GM18517 (cell line): ENCODE measurements around the gene LSM14A.
"Not testable (repeated sequence)": the region's sequence is repeated elsewhere in the genome, so short reads cannot be mapped to it uniquely, and the experiment has no call there.

Source experiments
- ATAC-seq: cut with Tn5 transposase; IDR thresholded peaks from one replicate; pipeline ENCODE4 v1.9.1; 2021; ENCODE audit warnings: mild to moderate bottlenecking, moderate library complexity; ENCODE audit not compliant: unreplicated experiment

Gene LSM14A

DNA sequence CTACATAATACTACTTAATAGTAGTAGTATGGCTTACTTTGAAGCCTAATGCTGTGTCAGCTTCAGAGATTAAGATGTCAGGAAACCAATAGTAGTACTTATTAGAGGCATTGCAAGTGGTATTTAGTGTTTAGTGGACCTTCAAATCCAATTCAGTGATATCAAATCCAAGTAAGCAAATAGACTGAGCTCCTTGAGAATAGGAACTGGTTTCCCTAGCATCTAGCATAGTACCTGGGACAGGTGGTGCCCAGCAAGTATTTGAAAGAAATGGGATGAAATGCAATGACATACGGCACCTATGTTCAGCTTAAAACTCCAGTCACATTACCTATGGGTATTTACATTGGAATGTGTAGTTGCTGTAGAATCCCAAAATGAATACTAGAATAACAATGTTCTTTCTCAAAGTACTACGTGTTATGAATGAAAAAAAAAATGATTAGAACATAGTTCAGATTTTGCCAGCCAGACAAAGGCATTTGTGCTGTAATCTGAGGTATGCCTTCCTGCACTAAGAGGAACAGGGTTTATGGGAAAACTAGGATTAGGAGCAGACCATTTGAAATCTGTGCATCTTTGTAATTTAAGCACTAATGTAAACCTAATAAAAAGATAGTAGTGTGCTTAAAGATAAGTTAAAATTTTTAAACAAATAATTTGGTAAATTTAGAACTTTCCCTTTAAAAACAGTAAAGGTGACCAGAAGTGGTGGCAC is 17.1 kb downstream of the LSM14A start:
- ATAC-seq, result no peak

DNA sequence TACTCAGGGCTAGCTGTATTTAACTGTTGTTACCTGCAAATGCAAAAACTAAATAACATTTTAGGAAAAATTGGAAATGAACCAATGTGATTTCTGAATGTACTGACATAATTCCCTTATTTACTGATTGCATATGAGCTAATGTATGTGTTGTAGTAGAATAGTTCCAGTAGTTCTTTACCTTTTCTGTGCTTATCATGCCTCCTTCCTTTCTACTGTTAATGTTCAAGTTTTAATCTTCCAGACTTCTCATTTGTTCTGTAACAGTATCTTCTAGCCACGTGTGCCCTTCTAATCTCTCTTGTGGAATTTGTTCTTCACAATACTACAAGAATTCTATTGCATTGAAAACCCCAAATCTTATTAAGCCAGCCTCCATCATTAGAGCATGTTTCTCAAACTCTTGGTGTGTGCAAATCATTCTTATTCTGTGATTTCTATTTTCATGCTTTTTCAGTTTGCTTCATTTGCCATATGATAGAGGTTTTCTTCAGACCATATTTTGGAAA is 17.7 kb downstream of the LSM14A start:
- no peak for ATAC-seq

DNA sequence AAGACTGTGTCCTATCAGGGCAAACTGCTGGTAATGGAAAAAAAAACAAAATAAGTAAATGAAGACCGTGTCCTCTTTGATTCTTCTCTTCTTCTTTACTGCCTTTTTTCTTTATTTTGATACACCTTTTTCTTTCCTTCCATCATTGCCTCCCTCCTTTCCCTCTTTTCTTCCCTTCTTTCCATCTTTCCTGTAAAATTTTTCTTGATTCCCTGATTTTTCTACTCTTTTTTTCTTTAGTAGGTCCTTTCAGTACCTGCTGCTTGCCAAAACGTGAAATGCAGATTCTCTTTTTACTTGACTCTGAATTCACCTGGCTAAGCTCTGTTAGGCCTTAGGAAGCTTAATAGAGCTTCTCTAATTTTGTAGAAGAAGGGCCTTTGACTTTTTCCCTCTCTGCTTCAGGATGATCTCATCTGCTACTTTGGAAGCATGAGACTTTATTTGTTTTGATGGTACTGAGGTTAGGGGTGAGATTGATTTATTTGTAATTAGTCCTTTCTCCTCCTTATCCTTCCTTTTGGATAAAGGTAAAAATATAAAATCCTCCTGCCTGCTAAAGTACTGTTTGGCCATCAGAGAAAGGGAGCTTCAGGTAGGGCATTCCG is 19.2 kb downstream of the LSM14A start:
- ATAC-seq, result no peak

DNA sequence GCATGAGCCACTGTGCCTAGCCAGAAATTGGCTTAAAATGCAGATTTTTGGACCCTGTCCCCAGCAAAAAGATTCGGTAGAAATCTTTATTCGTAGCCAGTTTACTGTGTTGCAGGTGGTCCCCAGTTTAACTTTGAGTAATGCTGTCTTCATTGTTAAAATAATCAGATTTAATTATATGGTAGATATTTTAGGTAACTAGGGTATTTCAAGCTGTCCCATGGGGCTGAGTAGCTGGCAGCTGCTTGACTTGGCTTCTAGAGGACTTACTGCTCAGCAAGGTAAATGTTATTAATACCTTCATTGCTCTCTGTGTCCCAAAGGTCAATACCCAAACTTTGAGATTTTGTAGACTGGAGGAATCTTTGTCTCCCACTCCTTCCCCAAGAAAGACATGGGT is 21.1 kb downstream of the LSM14A start:
- ATAC-seq, result no peak

DNA sequence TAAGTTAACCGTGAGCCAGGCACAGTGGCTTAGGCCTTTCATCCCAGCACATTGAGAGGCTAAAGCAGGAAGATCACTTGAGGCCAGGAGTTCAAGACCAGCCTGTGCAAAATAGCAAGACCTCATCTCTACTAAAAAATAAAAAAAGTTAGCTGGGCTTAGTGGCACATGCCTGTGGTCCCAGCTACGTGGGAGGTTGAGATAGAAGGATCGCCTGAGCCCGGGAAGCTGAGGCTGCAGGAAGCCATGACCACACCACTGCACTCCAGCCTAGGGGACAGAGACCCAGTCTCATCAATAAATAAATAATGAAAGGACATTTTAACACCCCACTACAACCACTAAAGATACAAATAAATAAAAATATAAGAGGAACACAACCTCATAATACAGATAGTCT is 21.6 kb downstream of the LSM14A start:
- no peak for ATAC-seq

DNA sequence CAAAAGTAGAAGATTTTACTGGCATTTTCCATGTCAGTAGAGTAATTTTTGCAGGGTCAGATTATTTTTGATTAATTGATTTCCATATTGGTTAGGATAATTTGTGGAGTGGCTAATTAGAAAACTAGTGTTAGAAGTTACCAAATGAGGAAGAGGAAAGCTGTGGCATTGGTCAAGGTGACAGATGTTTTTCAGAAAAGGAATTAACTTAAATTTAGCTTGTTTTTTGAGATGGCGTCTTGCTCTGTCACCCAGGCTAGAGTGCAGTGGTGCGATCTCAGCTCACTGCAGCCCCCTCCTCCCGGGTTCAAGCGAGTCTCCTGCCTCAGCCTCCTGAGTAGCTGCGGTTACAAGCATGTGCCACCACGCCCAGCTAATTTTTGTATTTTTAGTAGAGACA is 28.8 kb downstream of the LSM14A start:
- ATAC-seq, result no peak

DNA sequence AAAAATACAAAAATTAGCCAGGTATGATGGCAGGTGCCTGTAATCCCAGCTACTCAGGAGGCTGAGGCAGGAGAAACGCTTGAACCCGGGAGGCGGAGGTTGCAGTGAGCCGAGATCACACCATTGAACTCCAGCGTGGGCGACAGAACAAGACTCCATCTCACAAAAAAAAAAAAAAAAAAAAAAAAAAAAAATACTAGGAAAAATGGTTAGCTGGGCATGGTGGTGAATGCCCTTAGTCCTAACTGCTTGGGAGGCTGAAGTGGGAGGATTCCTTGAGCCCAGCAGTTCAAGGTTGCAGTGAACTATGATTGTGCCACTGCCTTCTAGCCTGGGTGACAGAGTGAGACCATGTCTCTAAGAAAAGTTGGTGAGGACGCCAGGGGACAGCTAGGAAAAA is 33.0 kb downstream of the LSM14A start:
- not testable (repeated sequence) for ATAC-seq

DNA sequence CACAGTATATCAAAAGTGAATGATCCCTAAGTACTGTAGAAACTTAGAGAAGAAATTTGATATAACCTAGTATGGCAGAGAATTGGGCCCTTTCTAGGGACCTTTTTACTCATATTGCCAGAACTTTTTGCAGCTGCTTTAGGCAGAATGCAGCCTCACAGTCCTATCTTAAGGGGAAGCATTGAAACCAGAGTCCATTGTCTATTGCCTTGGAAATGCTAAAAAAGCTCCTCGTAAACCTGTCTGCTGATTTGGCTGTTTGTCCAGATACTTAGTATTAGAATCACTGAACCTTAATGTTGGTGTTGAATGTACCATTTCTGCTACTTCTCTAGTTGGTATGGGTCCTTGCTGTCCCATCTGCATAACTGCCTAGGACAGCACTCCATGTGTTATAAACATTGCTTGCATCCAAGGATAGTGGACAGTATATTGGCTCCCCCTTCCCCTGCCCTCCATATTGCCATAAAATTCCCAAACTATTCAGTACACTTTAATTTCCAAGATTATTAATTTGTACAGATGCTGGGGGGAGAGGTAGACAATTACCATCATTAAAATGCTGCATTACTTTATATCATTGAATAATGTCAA is 36.1 kb downstream of the LSM14A start:
- no peak for ATAC-seq

DNA sequence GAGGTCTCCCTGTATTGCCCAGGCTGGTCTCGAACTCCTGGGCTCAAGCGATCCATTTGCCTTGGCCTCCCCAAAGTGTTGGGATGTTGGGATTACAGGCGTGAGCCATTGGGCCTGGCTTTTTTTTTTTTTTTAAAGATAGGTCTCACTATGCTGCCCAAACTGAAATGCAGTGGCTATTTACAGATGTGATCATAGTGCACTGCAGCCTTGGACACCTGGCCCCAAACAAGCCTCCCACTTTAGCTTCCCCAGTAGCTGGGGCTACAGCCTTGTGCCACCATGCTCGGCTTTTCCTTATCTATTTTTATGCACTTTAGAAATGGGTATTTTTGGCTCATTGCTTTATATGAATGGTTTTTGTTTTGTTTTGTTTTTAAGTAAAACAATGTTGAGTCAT is 37.4 kb downstream of the LSM14A start:
- ATAC-seq, result no peak

DNA sequence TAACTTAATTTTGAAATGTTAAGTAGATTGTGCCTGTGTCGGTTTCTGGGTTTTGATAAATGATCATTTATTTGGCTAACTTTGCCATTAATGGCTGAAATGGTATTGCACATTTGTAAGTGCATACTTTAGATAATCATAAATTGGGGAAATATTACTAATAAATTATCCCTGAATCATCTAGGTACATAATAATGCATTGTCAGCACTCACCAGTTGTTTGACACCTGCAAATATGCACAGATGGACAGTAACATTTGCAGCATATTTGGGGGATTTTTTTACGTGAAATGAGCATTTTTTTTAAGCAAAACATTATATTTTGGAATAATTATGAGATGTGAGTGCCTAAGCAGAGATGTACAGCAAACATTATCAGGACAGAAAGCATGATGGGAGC is 41.0 kb downstream of the LSM14A start:
- ATAC-seq, result no peak

DNA sequence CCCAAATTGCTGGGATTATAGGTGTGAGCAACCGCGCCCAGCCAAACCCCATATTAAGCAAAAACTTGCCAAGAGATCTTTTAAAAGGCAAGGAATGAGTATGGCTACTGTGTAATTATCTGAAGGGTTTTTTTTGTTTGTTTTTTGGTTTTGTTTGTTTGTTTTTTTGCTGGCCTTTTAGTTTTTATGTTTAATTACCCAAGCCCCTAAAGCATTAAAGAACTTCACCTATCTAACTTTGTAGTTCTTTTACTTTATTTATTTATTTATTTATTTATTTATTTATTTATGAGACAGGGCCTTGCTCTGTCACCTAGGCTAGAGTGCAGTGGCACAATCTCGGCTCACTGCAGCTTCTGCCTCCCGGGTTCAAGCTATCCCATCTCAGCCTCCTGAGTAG is 41.7 kb downstream of the LSM14A start:
- no peak for ATAC-seq

DNA sequence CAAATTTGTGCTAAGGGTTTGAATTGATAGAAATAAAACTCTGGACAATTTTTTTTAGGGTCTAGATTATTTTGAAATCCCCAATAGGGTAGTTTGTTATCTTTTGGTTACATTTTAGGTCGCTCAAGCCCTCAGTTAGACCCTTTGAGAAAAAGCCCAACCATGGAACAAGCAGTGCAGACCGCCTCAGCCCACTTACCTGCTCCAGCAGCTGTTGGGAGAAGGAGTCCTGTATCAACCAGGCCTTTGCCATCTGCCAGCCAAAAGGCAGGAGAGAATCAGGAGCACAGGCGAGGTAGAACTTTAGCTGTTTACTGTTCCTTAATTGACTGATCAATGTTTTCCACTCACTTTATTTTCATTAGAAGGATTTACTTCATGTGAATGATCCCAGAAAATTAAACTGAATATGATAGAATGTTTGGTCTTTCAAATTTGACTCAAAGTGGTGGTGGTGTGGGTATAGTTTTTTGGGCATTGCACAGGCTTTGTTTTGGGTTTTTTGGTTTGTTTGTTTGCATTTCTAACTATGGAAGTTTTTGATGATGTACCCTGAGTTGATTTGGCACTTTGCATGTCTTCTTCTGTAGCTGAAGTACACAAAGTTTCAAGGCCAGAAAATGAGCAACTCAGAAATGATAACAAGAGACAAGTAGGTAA is 42.8 kb downstream of the LSM14A start:
- ATAC-seq, result no peak

DNA sequence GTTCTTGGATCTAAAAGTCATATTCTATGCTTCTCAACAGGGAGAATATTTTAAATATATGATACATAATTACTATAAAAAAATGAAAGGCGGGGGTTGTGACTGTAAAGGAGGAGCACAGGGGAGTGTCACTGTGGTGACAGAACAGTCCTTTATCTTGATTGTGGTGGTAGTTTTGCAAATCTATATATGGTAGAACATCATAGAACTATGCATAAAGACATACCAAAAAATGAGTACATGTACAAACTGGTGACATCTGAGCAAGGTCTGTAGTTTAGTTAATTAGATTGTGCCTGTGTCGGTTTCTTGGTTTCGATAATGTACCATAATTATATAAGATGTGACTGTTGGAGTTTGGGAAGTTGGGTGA is 43.3 kb downstream of the LSM14A start:
- no peak for ATAC-seq

DNA sequence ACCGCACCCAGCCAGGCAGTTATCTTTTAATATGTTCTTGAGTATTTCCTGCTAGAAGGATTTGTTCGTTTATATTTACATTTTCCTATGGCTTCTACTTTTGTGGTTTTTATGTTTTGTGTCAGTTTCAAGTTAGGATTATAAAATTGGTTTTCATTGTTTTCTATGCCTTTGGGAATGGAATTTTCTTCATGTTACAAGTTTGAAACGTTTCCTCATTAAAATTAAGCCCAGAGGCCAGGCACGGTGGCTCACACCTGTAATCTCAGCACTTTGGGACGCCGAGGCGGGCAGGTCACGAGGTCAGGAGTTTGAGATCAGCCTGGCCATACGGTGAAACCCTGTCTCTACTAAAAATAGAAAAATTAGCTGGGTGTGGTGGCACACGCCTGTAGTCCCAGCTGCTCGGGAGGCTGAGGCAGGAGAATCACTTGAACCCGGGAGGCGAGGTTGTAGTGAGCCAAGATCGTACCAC is 44.5 kb downstream of the LSM14A start:
- not testable (repeated sequence) for ATAC-seq

DNA sequence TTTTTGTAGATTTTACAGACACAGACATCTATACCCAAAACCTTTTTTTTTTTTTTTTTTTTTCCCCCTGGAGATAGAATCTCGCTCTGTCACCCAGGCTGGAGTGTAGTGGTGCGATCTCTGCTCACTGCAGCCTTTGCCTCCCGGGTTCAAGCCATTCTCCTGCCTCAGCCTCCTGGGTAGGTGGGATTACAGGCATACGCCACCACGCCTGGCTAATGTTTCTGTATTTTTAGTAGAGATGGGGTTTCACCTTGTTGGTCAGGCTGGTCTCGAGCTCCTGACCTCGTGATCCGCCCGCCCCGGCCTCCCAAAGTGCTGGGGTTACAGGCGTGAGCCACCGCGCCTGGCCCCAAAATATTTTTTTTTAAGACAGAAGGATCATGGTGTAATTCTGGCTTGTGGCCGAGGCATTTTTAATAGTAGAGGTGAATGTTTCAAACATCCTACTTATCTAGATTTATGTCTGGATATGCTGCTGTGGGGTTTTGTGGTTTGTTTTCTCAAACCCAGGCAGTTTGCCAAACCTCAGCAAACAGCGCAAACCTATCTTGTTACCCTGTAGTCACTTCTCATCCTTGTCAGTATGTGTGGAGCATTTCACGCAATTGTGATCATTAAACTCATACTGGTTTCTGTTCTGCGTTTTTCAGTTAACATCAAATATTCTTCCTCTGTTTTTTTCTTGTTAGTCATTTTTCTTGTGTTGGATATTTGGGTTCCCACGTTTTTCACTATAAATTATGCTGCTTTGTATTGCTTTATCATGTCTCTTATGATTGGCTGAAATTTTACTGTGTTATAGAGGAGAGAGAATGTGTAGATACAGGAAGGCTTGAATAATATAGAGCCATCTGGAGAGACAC is 45.9 kb downstream of the LSM14A start:
- ATAC-seq, result no peak

DNA sequence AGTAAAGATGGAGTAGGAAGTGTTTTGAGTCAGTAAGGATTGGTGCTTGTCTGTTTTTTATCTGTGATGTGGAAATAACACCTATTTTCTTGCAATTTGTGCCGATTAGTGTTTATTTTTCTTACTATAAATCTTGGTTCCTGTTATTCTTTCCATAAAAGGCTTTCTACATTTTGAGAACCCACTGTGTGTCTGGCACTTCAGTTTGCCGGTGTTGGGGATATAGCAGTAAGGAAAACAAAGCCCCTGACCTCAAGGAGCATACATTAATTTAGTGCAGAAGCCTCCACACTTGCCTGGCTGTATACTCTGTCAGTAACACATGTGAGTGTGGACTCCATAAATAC is 46.5 kb downstream of the LSM14A start:
- ATAC-seq, result no peak

DNA sequence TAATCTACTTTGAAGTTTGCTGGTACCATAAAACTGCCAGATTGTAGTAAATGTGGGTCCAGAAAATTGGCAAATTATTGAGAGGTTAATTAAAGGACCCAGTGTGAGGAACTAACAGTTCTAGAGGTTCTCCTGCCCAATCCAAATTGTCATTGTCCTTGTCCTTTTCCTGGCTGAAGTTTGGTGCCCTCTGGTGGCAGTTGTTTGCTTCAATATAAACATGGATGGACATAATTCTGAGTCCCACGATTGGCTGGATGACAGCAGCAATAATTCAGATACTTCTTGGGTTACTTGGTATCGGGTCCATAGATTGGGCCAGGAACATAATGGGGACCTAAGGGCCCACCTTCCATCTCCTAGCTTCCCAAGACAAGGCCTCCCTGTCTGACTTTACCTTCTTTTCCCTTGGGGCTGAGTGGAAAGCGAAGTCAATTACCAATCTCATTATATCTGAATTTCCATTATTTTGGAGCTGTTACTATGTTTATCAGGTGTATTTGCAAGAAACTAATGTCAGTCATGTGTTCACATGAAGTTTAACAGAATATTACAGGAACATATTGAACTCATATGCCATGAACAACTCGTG is 48.3 kb downstream of the LSM14A start:
- no peak for ATAC-seq

DNA sequence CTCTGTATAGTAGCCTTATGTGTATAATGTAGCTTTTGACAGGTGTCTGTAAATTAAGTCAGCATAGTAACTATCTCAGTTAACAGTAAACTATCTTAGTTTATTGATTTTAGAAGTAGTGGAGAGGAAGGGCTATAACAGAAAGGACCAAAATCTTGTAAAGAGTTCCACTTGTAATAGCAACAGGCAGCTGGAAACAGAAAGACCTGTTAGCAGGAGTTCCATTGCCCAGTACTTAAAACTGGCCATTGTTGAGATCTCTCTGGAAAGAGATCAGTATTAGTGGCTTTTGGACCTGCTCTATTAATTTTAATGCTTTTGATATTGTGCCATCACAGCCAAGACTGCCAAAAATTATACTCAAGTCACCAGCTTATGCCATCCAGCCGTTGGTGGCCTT is 50.1 kb downstream of the LSM14A start:
- no peak for ATAC-seq

DNA sequence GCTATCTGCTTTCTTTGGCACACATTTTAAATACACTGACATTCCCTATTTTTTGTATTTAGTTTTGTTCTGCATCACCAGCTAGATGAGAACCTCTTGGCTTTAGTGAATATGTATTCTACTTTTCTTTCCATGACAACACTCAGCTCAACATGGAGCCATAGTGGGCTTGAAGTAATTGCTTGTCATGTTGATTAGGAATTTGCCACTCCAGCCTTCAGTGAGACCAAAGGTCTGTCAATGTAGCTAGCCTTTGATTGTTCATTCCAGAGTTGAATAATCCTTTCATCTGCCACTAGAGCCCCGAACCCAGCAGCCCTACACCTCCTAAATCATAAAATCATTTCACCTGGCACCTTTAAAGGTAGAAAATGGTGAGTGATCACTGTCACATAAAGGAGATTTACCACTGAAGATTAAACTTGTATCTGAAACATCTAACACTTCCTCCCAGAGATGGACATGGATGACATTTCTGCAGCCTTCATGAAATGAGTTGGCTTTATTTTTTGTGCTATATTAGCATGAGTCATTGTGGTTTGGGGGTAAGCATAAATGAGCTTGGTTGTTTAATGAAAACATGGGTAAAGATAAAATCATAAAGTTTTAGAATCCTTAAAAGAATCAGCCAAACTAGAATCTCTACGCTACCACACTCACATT is 52.8 kb downstream of the LSM14A start:
- no peak for ATAC-seq

DNA sequence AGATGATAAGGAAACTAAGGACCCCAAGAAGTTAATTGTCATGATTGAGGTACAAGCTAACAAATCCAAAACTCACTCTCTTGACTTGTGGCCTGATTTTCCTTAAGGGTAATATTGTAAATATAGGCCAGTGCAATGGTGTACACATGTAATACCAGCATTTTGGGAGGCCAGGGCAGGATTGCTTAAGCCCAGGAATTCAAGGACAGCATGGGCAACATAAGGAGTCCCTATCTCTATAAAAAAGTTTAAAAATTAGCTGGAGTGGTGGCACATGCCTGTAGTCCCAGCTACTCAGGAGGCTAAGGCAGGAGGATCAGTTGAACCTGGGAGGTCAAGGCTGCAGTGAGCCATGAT is 53.3 kb downstream of the LSM14A start:
- no peak for ATAC-seq
